ENCODE results near the gene DPH1. TPM values are rescaled to one million over a fixed set of nuclear protein-coding genes. Genes with fewer than 3 reads are reported as not detected.

The DPH1 gene
- 10 to 100 TPM; 26.6 to 29.6 TPM for total RNA-seq

GRCh38 chr17:2029911-2030778, at the start of gene DPH1:
Gene DPH1 (plus strand): TSS chr17:2030153. CDS start chr17:2030170, 17 bp downstream.

GRCh38 chr17:2025220-2025621, 4.7 kb upstream of the DPH1 start, which contains the start of gene RTN4RL1:
Gene RTN4RL1 (minus strand): TSS chr17:2025334. CDS start chr17:2024865, 469 bp downstream.

GRCh38 chr17:2041561-2042389, 11.8 kb downstream of the DPH1 start, which contains the start of gene OVCA2:
Gene OVCA2 (plus strand): TSS chr17:2042022. CDS start chr17:2042048, 26 bp downstream.

GRCh38 chr17:2054512-2055291, 24.7 kb downstream of the DPH1 start, which contains the start of gene HIC1:
Gene HIC1 (plus strand): TSS chr17:2055103. CDS start chr17:2056691, 1,588 bp downstream.

Small RNA genes lying within 50 kb of the gene (small RNA-seq; reads per million reads assigned to genes)
- gene AC090617.9 (0 reads per million in 2 donors), gene MIR132 (40.3 to 64.9 reads per million in 2 donors), gene MIR212 (21.5 to 29.8 reads per million in 2 donors), gene OVCA2 (0 reads per million in 2 donors)

Other genes starting within 250 kb of the DPH1 start
- 10 to 100 TPM; 11.7 to 17.6 TPM for gene SMYD4, start 200.3 kb upstream of the DPH1 start, total RNA-seq
- 10 to 100 TPM; 13.1 to 29.0 TPM for gene RPA1, start 200.1 kb upstream of the DPH1 start, total RNA-seq
- under 1 TPM; under 0.01 to 0.67 TPM for gene RTN4RL1, start 4.8 kb upstream of the DPH1 start, total RNA-seq
- 10 to 100 TPM; 60.6 to 75.9 TPM for gene OVCA2, start 11.9 kb downstream of the DPH1 start, total RNA-seq
- gene HIC1, start 24.9 kb downstream of the DPH1 start, total RNA-seq = under 1 TPM; 0.33 to 0.34 TPM

Measured in melanocyte of skin (primary cell).